Activated CD4-positive, alpha-beta T cell treated with anti-CD3 and anti-CD28 coated beads, Interleukin-2, amount 10 ng/mL, durations not matched to agents 7 days and 5 days (primary cell): ENCODE results near the gene DNAI2. TPM values are rescaled to one million over a fixed set of nuclear protein-coding genes. Genes with fewer than 3 reads are reported as not detected.

Experiments
- CTCF ChIA-PET: fragments of 350-600 bp; sonication (Branson Sonifier 250); formaldehyde crosslinking; loops from one replicate; lab custom pipeline; 2021; ENCODE audit warnings: antibody characterized with exemption; lab: Charles Lee
- POLR2A ChIA-PET: fragments of 350-600 bp; sonication (Branson Sonifier 250); formaldehyde crosslinking; loops from one replicate; lab custom pipeline; 2021; ENCODE audit warnings: antibody characterized with exemption; lab: Charles Lee
- DNase-seq: peaks from one replicate; pipeline ENCODE4 v3.0.0-alpha.2; 2020
- H3K27ac Mint-ChIP-seq: one replicate; pipeline ENCODE4 v1.8.0; 2021; ENCODE audit warnings: mild to moderate bottlenecking, moderate library complexity, mixed read lengths
- H3K27me3 Mint-ChIP-seq: one replicate; pipeline ENCODE4 v1.8.0; 2021; ENCODE audit warnings: mixed read lengths
- H3K36me3 Mint-ChIP-seq: one replicate; pipeline ENCODE4 v1.8.0; 2021; ENCODE audit warnings: low read depth, mixed read lengths
- H3K4me1 Mint-ChIP-seq: one replicate; pipeline ENCODE4 v1.8.0; 2021; ENCODE audit warnings: mixed read lengths
- H3K4me3 Mint-ChIP-seq: one replicate; pipeline ENCODE4 v1.8.0; 2021; ENCODE audit warnings: mild to moderate bottlenecking, moderate library complexity, mixed read lengths
- H3K9me3 Mint-ChIP-seq: one replicate; pipeline ENCODE4 v1.8.0; 2021; ENCODE audit warnings: mixed read lengths
- total RNA-seq, 2 experiments: library from RNA; stranded (reverse); gene quantifications; one replicate each; pipeline ENCODE4 v1.2.3, GENCODE V29; 2021

The DNAI2 gene
- total RNA-seq, 2 experiments from 2014 or later = 1.2 to 1.3 TPM

DNA sequence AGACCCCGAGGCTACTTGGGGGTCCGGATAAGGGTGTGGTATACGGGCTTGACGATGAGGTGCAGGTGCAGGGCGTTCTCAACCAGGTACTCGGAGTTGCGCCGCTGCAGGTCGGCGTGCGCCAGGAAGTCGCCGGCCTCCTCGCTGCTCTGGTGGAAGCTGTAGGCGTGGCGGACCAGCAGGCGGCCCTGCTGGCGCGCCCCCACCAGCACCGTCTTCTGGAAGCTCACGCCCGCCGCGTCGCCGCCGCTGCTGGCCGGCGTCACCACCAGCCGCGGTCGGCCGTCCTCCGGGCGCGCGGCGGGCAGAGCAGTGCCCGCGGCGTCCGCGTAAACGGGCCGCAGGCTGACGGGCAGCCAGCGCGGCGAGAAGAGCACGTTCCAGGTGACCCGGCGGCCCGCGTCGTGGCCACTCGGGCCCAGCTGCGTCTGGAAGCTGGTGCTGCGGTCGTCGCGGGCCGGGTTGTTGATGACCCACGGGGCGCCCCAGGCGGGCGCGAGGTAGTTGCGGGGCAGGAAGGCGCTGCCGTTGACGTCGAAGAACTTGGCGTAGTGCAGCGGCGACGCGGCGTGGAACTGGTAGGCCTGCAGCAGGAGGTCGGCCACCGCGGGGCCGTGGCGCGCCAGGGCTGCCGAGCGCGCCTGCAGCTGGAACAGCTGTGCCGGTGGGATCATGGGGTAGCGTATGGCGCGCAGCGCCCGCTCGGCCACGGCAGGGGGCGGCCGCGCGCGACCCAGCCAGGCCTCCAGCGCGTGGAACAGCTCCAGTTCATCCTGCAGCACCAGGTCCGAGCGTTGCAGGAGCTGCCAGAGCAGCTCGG, 82.8 kb downstream of the DNAI2 start:
- Mint-ChIP-seq H3K36me3 (no peaks in the 10 kb centered on the region), H3K9me3 (no peaks in the 10 kb centered on the region), H3K4me3 (no peak overlapping the region), H3K27ac (no peak overlapping the region), H3K27me3 (peaks cover 59% of the 10 kb centered on the region), H3K4me1 (peaks cover 2% of the 10 kb centered on the region)
- no peak for DNase-seq
- POLR2A ChIA-PET = no interaction called here
- CTCF ChIA-PET = interaction anchor here (0.5 to 3.0 kb wide), 8 partner anchors 11 to 743 kb away, joined by 3 to 15 read pairs (median 3); partner anchors contain the start of gene GPR142

- Mint-ChIP-seq H3K9me3 (no peaks in the 10 kb centered on the region), H3K36me3 (no peaks in the 10 kb centered on the region), H3K27me3 (peaks cover 56% of the 10 kb centered on the region), H3K27ac (no peak overlapping the region), H3K4me1 (peaks cover 2% of the 10 kb centered on the region), H3K4me3 (no peak overlapping the region)
- no peak for DNase-seq
- ChIA-PET CTCF (interaction anchor here (0.6 to 3.0 kb wide), 4 partner anchors 11 to 721 kb away, joined by 3 to 15 read pairs (median 4); partner anchors contain the start of gene GPR142), POLR2A (no interaction called here)
Measured at GRCh38 chr17:74357466-74357809, 83.4 kb downstream of the DNAI2 start.

DNA sequence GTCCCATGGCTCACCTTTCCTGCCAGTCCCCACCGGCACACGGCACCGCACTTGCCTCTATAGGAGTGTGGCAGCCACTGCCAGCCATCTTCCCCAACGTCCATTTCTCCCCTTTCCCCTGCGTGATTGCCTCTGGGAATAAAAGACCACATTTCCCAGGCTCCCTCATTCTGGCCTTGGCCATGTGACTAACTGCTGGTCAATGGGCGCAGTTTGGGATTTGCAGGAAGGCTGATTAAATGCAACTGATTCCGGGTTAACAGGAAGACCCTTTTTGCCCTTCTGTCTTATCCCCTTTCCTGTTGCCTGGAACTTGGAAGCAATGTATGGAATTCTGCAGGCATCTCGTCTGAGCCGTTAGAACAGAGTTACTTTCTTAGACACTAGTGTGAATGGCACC, 84.7 kb downstream of the DNAI2 start:
- POLR2A ChIA-PET = no interaction called here
- Mint-ChIP-seq H3K4me3 (no peak overlapping the region), H3K27me3 (peaks cover 45% of the 10 kb centered on the region), H3K4me1 (peaks cover 2% of the 10 kb centered on the region), H3K9me3 (no peaks in the 10 kb centered on the region), H3K36me3 (no peaks in the 10 kb centered on the region), H3K27ac (no peak overlapping the region)
- CTCF ChIA-PET = interaction anchor here (0.8 kb wide), 1 partner anchor 8 kb away, joined by 3 read pairs; no protein-coding TSS in a partner anchor
- no peak for DNase-seq

DNA sequence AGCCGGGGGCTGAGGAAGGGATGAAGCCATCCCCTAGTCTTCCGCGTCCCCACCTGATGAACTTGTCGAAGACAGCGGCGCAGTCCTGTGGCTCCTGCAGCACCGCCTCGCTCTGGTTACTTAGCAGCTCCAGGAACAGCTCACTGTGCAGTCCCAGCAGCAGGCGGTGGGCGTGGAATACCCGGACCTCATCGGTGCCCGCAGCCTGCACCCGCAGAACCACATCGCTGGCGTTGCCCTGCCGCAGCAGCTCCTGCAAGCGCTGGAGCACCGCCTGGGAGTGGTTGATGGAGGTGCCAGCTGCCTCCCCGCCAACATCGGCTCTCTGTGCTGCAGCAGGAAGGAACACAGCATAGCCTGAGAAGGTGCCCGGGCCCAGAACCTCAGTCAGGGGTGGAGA, 85.9 kb downstream of the DNAI2 start:
- no peak overlapping the region for H3K27ac Mint-ChIP-seq
- H3K4me1 Mint-ChIP-seq = peaks cover 2% of the 10 kb centered on the region
- POLR2A ChIA-PET = no interaction called here
- no peaks in the 10 kb centered on the region for H3K9me3 Mint-ChIP-seq
- no peaks in the 10 kb centered on the region for H3K36me3 Mint-ChIP-seq
- CTCF ChIA-PET = interaction anchor here (1.1 to 1.5 kb wide), 2 partner anchors 8 to 63 kb away, joined by 3 to 9 read pairs; no protein-coding TSS in a partner anchor
- peaks cover 35% of the 10 kb centered on the region for H3K27me3 Mint-ChIP-seq
- no peak for DNase-seq
- no peak overlapping the region for H3K4me3 Mint-ChIP-seq

DNA sequence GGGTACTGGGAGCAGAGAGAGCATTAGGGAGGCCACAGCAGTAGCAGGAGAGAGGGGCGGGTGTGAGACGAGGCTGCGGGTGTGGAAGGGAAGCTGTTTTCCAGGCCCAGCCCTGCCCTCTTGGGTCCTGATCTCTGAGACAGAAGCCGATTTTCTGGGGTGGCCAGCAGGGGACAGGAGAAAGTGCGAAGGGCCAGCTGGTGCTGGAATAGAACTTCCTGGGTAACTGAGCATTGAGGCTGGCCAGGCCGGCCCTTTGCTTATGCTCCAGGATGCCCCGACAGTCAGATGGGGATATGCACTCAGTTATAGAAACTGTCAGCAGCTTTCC, 86.8 kb downstream of the DNAI2 start:
- Mint-ChIP-seq H3K27ac (no peak overlapping the region), H3K4me1 (peaks cover 2% of the 10 kb centered on the region), H3K36me3 (no peaks in the 10 kb centered on the region), H3K27me3 (peaks cover 31% of the 10 kb centered on the region), H3K4me3 (no peak overlapping the region), H3K9me3 (no peaks in the 10 kb centered on the region)
- ChIA-PET CTCF (interaction anchor here (1.1 to 1.7 kb wide), 3 partner anchors 9 to 64 kb away, joined by 3 to 6 read pairs (median 3); no protein-coding TSS in a partner anchor), POLR2A (no interaction called here)
- no peak for DNase-seq

DNA sequence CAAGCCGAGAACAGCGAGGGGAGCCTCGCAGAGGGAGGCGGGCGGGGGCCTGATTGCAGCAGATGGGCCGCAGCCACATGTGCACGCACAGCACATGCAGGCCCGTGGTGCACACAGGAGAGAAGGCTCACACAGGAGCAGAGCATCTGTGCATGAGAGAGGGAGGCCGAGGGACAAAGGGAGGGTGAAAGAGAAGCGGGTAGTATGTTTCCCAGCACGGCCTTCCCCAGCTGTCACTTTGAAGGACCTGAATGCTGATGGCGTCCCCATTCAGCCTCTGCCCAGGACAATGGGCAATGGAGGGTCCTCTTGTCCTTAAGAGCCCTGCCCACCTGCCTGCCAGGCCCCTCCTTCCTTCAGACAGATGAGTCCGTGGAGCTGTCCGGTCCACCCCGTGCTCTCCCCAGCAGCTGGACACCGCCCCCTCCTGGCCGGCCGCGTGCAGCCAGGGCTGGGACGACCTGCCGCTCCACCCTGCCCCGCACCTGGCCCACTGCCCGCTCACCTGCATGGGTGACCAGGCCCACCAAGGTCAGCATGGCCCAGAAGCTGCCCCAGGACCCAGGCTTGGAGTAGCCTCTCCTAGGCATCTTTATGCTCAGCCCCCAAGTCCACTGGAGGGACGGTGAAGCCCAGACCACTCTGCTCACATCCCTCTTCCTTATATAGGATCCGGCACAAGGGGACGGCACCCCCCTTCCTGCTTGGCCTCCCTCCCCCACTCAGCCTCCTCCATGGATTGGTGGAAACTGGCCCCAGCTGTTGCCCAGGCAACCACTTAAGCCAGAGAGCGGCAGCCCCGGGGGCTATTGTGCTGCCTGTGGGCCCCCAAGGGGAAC, 87.4 kb downstream of the DNAI2 start, which contains the start of gene BTBD17:
TSS of gene BTBD17 (minus strand) at position 639 of the 839 bp plus-strand sequence. CDS start at position 590, 49 bp downstream.
- Mint-ChIP-seq H3K4me3 (no peak within 1 kb of the TSS), H3K27ac (no peak within 1 kb of the TSS), H3K4me1 (peaks cover 2% of the 10 kb centered on the region), H3K36me3 (no peaks in the 10 kb centered on the region), H3K9me3 (no peaks in the 10 kb centered on the region), H3K27me3 (peaks cover 26% of the 10 kb centered on the region)
- CTCF ChIA-PET = interaction anchor here (0.9 to 3.2 kb wide), 6 partner anchors 9 to 232 kb away, joined by 3 to 11 read pairs (median 4); no protein-coding TSS in a partner anchor
- DNase-seq = peak; percentile 37
- POLR2A ChIA-PET = no interaction called here

- H3K9me3 Mint-ChIP-seq = no peaks in the 10 kb centered on the region
- H3K36me3 Mint-ChIP-seq = no peaks in the 10 kb centered on the region
- POLR2A ChIA-PET = no interaction called here
- CTCF ChIA-PET = interaction anchor here (0.6 to 3.2 kb wide), 8 partner anchors 8 to 231 kb away, joined by 3 to 11 read pairs (median 3); no protein-coding TSS in a partner anchor
- peaks cover 2% of the 10 kb centered on the region for H3K4me1 Mint-ChIP-seq
- no peak overlapping the region for H3K27ac Mint-ChIP-seq
- H3K27me3 Mint-ChIP-seq = peaks cover 25% of the 10 kb centered on the region
- no peak for DNase-seq
- H3K4me3 Mint-ChIP-seq = no peak overlapping the region
Measured at GRCh38 chr17:74362069-74362405, 88.0 kb downstream of the DNAI2 start.

GRCh38 chr17:74362810-74363498, 88.9 kb downstream of the DNAI2 start:
- no peaks in the 10 kb centered on the region for H3K36me3 Mint-ChIP-seq
- H3K4me1 Mint-ChIP-seq = no peaks in the 10 kb centered on the region
- no peaks in the 10 kb centered on the region for H3K9me3 Mint-ChIP-seq
- no peak overlapping the region for H3K27ac Mint-ChIP-seq
- ChIA-PET POLR2A (no interaction called here), CTCF (interaction anchor here (0.6 to 3.2 kb wide), 6 partner anchors 13 to 231 kb away, joined by 3 to 11 read pairs (median 4); no protein-coding TSS in a partner anchor)
- peaks cover 20% of the 10 kb centered on the region for H3K27me3 Mint-ChIP-seq
- no peak overlapping the region for H3K4me3 Mint-ChIP-seq
- DNase-seq = no peak

Other genes with a start within 250 kb of the DNAI2 start
- gene RPL38, start 70.6 kb upstream of the DNAI2 start, total RNA-seq = 1,000 to 10,000 TPM; 1,114 to 1,326 TPM
- gene TTYH2, start 60.7 kb upstream of the DNAI2 start, total RNA-seq = 10 to 100 TPM; 10.2 to 11.9 TPM
- gene KIF19, start 52.0 kb downstream of the DNAI2 start, total RNA-seq = under 1 TPM; 0.69 to 0.79 TPM
- not detected for gene BTBD17, start 87.6 kb downstream of the DNAI2 start, total RNA-seq
- gene GPR142, start 93.3 kb downstream of the DNAI2 start, total RNA-seq = not detected
- not detected for gene GPRC5C, start 157.9 kb downstream of the DNAI2 start, total RNA-seq
- gene CD300A, start 192.4 kb downstream of the DNAI2 start, total RNA-seq = 1 to 10 TPM; 6.7 to 6.8 TPM